Epithelial cell of esophagus (primary cell): Measurements from ENCODE around the gene PHOSPHO1.

Experiments used
- DNase-seq: peaks from one replicate; pipeline ENCODE4 v3.0.0; 2010; ENCODE audit warnings: low read depth
- H3K4me3 ChIP-seq: 2 replicates; pipeline ENCODE4 v1.5.1; 2011; ENCODE audit warnings: mild to moderate bottlenecking, low read length, control low read depth
- CTCF ChIP-seq: IDR thresholded peaks from 2 replicates; pipeline ENCODE4 v1.5.1; 2011; ENCODE audit warnings: low read depth, mild to moderate bottlenecking, low read length, control low read depth, inconsistent platforms; ENCODE audit not compliant: insufficient read depth; ENCODE audit errors: missing control alignments

Gene PHOSPHO1

GRCh38 chr17:49217651-49218413 lies 12.8 kb downstream of the PHOSPHO1 start:
- TF ChIP-seq CTCF, result no peak
- H3K4me3 ChIP-seq, result no peak overlapping the region
- DNase-seq, result no peak

- no peak overlapping the region for H3K4me3 ChIP-seq
- DNase-seq, result no peak
- TF ChIP-seq CTCF, result no peak
Observed at GRCh38 chr17:49216953-49217650, 13.5 kb downstream of the PHOSPHO1 start.

GRCh38 chr17:49216482-49216881 lies 14.1 kb downstream of the PHOSPHO1 start:
- no peak for DNase-seq
- no peak for TF ChIP-seq CTCF
- no peak overlapping the region for H3K4me3 ChIP-seq

- no peak for TF ChIP-seq CTCF
- H3K4me3 ChIP-seq, result no peak overlapping the region
- no peak for DNase-seq
Observed at GRCh38 chr17:49214676-49215360, 15.8 kb downstream of the PHOSPHO1 start.

GRCh38 chr17:49213847-49214246 lies 16.7 kb downstream of the PHOSPHO1 start:
- DNase-seq, result no peak
- H3K4me3 ChIP-seq, result no peak overlapping the region
- TF ChIP-seq CTCF, result no peak

GRCh38 chr17:49213399-49213798 lies 17.2 kb downstream of the PHOSPHO1 start:
- DNase-seq, result no peak
- no peak for TF ChIP-seq CTCF
- H3K4me3 ChIP-seq, result no peak overlapping the region
